GM21447 (cell line): ENCODE data around the gene GDI2.
"Not testable (repeated sequence)": the region's sequence is repeated elsewhere in the genome, so short reads cannot be mapped to it uniquely, and the experiment has no call there.

Experiments
- ATAC-seq: cut with Tn5 transposase; IDR thresholded peaks from one replicate; pipeline ENCODE4 v1.9.1; 2021; ENCODE audit not compliant: unreplicated experiment

GDI2 gene

GRCh38 chr10:5813341-5814109 lies at the start of gene GDI2:
GDI2 (minus strand) TSS chr10:5813434; CDS start chr10:5813258, 176 bp downstream.
- peak; percentile 64 for ATAC-seq

- ATAC-seq, result peak; percentile 94
Observed at GRCh38 chr10:5862360-5862961, 49.2 kb upstream of the GDI2 start.

- no peak for ATAC-seq
Observed at GRCh38 chr10:5860066-5860465, 46.8 kb upstream of the GDI2 start.

DNA sequence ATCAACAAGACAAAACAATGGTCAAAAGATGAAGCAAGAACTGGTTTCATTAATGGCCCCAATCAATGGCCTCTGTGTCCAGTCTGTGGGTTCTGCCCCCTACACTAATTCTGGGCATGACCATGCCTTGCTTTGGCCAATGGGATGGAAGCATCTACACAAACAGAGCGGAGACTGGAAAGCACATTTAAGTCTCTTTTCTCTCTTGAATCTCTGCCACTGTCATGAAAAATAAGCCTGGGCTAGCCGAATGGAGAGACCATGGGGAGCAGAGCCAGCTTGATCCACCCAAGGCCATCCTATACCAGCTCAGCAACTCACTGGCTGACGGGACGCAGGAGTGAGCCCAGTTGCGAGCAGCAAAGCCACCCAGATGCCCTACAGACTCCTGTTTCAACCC lies 45.6 kb upstream of the GDI2 start:
- no peak for ATAC-seq

- no peak for ATAC-seq
Observed at GRCh38 chr10:5856701-5857004, 43.4 kb upstream of the GDI2 start.

DNA sequence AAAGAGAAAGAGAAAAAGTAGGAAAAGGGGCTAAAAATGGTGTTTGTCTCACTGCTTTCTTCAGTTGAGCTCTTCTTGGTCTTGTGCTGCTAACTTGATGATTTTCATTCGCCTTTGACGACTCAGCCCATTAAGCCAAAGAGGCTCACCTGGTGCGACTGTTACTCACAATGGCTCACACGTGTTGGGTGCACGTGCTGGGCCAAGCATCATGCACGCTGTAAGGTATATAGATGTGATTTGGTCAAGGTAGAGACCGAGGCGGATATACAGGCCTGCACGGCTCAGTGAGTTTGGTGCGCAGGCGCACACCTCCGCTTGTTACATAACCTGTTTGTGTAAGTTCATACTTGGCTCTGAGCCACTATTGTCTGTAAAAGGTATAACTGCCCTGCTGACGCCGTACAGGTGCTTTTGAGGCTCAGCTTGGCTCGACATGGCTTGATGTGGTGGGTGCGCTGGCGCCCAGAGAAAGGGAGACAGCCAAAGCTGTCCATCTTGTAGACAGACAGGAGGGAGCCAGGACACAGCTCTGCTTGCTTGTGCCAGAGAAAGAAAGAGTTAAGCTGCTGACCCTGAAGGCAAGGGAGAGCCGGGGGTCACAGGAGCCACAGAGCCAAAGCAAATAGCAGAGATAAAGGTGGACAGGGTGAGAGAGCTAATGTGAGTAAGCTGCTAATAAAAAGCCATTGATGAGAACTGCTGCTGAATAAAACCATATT lies 42.9 kb upstream of the GDI2 start:
- ATAC-seq, result no peak

DNA sequence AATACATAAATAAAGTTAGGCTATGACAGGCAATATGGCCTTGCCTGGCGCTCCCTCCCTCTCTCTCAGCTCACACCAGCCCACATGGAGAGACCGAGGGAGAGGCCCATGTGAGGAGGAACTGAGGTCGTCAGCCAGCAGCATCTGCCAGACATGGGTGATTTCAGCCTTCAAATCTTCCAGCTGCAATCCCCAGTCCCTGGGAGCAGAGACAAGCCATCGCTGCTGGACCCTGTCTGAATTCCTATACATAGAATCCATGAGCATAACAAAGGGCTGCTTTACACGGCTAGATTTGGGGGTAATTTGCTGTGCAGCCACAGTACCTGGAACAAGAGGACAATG lies 40.9 kb upstream of the GDI2 start:
- ATAC-seq, result no peak

DNA sequence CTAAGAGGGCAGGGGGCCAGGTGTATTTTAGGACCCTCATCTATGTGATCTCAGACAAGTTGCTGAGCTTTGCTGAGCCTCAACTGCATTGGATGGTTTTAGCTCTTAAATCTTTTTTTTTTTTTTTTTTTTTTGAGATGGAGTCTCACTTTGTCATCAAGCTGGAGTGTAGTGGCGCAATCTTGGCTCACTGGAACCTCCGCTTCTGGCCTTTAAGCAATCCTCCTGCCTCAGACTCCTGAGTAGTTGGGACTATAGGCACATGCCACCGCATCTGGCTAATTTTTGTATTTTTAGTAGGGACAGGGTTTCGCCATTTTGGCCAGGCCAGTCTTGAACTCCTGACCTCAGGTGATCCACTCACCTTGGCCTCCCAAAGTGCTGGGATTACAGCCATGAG lies 33.4 kb upstream of the GDI2 start:
- not testable (repeated sequence) for ATAC-seq

GRCh38 chr10:5844345-5845055 lies 31.3 kb upstream of the GDI2 start:
- ATAC-seq, result no peak

DNA sequence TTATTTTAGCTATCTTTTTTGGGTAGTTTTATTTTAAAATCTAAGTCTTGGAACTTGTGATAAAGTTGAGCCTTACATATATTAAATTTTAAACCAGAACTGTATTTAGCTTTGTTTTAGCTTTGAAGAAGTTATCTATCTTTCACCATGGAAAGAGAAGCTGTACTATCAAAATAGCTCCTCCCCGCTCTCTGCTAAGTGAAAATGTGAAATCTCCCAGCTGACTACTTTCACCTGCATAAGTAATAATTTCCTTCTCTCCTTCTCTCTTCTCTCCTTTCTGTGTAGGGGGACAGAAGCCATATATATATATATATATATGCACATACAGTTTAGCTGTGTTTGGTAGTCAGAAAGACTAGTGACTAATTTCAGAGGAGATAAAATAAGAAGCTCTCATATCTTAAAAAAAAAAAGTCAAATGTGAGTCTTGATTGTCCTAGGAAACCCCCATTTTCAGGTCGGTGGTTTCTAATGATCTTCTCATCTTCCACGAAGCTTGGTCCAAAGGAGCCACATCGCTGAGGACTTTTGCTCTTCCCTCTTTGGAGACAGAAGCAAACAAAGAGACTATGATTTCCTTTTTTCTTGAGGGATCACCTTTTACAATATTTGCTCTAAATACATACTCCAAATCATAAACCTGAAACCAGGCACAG lies 30.6 kb upstream of the GDI2 start:
- ATAC-seq, result no peak

DNA sequence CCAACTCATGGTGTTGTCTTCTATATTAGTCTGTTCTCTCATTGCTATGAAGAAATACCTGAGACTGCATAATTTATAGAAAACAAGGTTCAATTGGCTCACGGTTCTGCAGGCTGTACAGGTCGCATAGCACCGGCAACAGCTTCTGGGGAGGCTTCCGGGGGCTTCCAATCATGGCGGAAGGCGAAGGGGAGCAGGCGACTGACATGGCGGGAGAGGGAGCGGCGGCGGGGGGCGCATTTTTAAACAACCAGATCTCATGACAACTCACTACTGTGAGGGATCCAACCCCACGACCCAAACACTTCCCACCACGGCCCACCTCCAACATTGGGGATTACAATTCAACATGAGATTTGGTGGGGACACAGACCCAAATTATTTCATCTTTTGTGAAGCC lies 28.7 kb upstream of the GDI2 start:
- ATAC-seq, result no peak

DNA sequence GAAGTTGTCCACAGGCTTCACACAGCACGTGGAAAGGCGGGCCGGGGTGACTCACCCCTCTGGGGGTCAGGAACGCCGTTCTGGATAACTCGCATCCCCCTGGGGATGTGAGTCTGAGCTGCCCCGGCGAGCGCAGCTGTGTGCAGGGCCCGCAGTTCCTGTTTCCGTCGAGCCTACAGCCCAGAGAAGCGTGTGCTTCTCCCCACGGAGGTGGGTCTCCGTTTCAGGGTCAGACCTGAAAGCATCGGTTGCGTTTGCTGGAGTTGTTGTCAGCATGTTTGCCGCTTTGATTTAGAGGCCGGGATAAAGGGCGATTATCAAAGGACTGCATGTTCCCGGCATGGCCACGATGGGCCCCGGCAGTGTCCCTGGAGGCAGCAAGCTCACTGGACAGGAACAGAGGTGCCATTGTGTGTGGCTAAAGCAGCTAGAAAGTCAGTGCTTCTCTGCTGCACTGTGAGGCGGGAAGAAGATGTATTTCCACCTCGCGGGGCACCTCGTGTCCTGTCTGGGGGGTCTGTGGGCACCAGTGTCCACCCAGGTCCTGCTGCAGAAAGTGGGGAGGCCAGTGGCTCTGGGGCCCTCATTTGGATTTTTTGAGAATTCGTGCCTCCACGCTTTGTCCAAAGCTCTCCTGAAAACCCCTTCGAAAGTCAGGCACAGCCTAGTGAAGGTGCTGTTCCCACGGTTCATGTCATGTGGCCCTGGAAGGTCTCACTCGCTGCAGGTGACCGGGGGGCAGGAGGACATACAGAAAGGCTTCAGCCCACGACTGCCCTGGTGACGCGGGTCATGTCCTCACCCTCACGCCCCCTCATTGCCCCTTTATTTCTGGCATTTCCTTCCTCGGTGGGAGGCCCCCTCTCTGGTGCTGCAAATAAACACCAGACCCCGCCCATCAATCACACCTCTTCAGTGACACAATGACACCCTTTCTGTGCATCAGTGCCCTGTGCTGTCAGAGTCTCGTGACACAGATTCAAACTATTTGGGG lies 27.4 kb upstream of the GDI2 start:
- peak; percentile 73 for ATAC-seq

DNA sequence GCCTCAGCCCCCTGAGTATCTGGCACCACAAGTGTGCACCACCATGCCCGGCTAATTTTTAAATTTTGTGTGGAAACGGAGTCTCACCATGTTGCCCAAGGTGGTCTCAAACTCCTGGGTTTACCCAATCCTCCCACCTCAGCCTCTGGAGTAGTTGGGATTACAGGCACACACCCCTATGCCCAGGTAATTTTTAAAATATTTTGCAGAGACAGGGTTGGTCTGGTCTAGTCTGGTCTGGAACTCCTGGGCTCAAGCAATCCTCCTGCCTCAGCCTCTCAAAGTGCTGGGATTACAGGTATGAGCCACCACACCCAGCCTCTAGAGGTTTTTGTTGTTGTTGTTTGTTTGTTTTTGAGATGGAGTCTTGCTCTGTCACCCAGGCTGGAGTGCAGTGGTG lies 22.9 kb upstream of the GDI2 start:
- ATAC-seq, result not testable (repeated sequence)

DNA sequence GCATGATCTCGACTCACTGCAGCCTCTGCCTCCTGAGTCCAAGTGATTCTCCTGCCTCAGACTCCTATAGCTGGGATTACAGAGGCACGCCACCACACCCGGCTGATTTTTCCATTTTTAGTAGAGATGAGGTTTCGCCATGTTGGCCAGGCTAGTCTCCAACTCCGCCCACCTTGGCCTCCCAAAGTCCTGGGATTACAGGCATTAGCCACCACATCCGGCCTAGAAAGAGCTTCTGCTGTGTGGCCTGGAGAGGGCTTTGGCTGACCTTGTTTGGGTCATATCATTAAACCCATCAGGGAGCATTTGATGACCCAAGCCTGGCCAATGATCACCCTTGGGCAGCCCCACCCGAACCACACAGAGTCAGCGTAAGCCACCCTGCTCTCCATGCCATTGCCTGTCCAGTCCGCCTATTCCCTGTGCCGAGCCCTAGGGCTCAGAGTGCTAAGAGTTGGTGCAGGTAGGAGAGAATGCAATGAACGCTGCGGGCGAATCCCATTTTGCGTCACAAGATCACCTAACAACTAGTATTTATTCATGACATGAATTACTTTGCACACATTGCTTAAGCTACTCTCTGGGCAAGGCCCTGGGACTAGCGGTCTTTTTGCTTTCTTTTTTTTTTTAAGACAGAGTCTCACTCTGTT lies 22.3 kb upstream of the GDI2 start:
- no peak for ATAC-seq

DNA sequence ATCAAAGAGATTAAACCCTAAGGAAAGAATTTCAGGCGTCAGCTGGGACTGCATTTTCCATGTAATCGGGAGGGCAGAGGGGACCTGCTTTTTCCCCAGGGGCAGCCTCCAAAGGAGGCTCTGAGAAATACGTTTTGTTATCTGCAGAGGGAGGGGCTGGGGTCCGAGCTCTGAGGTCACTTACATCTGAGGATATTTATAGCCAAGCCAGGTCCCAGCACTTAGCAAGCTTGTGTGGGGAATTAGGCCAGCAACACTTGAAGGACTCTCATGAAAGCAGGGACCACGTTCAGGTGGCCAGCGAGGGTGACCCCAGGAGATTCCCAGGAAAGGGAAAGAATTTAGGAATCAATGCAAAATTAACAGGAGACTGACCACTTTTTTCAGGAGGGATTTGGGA lies 20.6 kb upstream of the GDI2 start:
- ATAC-seq, result no peak

DNA sequence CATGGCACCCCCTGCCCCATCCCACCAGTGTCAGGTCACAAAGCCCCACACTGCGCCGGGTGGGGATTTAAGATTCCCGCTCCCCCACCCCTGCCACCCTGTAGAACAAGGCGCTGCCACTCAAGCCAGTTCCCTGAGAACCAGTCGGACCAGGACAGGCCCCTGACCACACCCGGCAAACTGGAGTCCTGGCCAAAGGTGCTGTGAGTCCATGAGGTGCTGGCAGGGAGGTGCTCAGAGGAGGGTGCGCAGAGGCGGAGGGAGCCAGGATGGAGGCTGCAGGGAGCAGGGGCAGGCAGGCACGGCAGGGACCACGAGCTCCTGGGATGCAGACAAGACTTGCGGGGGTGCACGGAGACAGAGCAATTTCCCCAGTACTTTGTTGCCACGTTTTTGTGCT lies 19.7 kb upstream of the GDI2 start:
- no peak for ATAC-seq

- no peak for ATAC-seq
Observed at GRCh38 chr10:5831446-5831782, 18.2 kb upstream of the GDI2 start.

GRCh38 chr10:5830629-5831445 lies 17.6 kb upstream of the GDI2 start:
- ATAC-seq, result no peak

- no peak for ATAC-seq
Observed at GRCh38 chr10:5829267-5829666, 16.0 kb upstream of the GDI2 start.
